T-cell (primary cell): ENCODE data around the gene PRR18. TPM values are rescaled to one million over a fixed set of nuclear protein-coding genes. Genes with fewer than 3 reads are reported as not detected.

Experiments
- ATAC-seq, 4 experiments: fragments of 200-7000 bp in 3 of 4; fragments of 150-1000 bp in 1 of 4; cut with Tn5 transposase; replicated peaks in 1 of 4; 1 replicate in 3 of 4; 2 replicates in 1 of 4; pipeline ENCODE4 v1.10.0; 2021; ENCODE audit warnings: moderate library complexity in 3 of 4, mild to moderate bottlenecking in 2 of 4, moderate number of reproducible peaks in 1 of 4
- CTCF ChIA-PET, 2 donors: fragments of 300-600 bp; sonication (Branson Sonifier 250); formaldehyde crosslinking; loops; one replicate each; lab custom pipeline; 2022; ENCODE audit warnings: antibody characterized with exemption in 2 of 2; lab: Charles Lee
- POLR2A ChIA-PET, 2 donors: fragments of 300-600 bp; sonication (Branson Sonifier 250); formaldehyde crosslinking; loops; one replicate each; lab custom pipeline; 2022; ENCODE audit warnings: antibody characterized with exemption in 2 of 2; lab: Charles Lee
- DNase-seq, 35 experiments: peaks; one replicate each; pipeline versions ENCODE4 v3.0.0 to v3.0.0-alpha.2; 2013 to 2023
- H3K27ac ChIP-seq: one replicate; pipeline ENCODE4 v1.5.1; 2013; ENCODE audit warnings: low read length
- H3K27me3 ChIP-seq, 2 experiments: replicated peaks in 1 of 2; 1 replicate in 1 of 2; 2 replicates in 1 of 2; pipeline versions ENCODE4 v1.6.1 to v1.7.0; 2013; ENCODE audit warnings: low read length in 1 of 2, mixed read lengths in 1 of 2; ENCODE audit not compliant: control insufficient read depth in 2 of 2, insufficient read depth in 2 of 2; ENCODE audit errors: extremely low read depth in 1 of 2
- H3K36me3 ChIP-seq, 2 donors: 1 replicate in 1 of 2; 2 replicates in 1 of 2; pipeline versions ENCODE4 v1.6.1 to v1.7.0; 2013; ENCODE audit warnings: low read length in 1 of 2; ENCODE audit not compliant: control insufficient read depth in 2 of 2, insufficient read depth in 1 of 2; ENCODE audit errors: extremely low read depth in 1 of 2
- H3K4me1 ChIP-seq, 2 experiments: 1 replicate in 1 of 2; 2 replicates in 1 of 2; pipeline versions ENCODE4 v1.6.1 to v1.7.0; 2013; ENCODE audit warnings: low read length in 2 of 2, mixed read lengths in 1 of 2; ENCODE audit not compliant: insufficient read depth in 2 of 2, control insufficient read depth in 1 of 2; ENCODE audit errors: extremely low read depth in 1 of 2
- H3K4me3 ChIP-seq, 2 donors: 1 replicate in 1 of 2; 2 replicates in 1 of 2; pipeline versions ENCODE4 v1.5.1 to v1.7.0; 2013; ENCODE audit warnings: mild to moderate bottlenecking in 2 of 2, low read length in 1 of 2, moderate library complexity in 1 of 2; ENCODE audit not compliant: control insufficient read depth in 1 of 2; ENCODE audit errors: extremely low read depth in 1 of 2
- H3K9me3 ChIP-seq: 2 replicates; pipeline ENCODE4 v1.7.0; 2013
- H3K27ac Mint-ChIP-seq, 2 donors: one replicate each; pipeline ENCODE4 v1.8.0; 2020 to 2021; ENCODE audit warnings: mild to moderate bottlenecking in 2 of 2, mixed read lengths in 2 of 2
- H3K27me3 Mint-ChIP-seq, 2 donors: one replicate each; pipeline ENCODE4 v1.8.0; 2021 to 2022; ENCODE audit warnings: mixed read lengths in 2 of 2
- H3K36me3 Mint-ChIP-seq: one replicate; pipeline ENCODE4 v1.8.0; 2021; ENCODE audit warnings: mixed read lengths
- H3K4me1 Mint-ChIP-seq, 3 donors: one replicate each; pipeline ENCODE4 v1.8.0; 2020 to 2022; ENCODE audit warnings: mixed read lengths in 3 of 3, mild to moderate bottlenecking in 1 of 3
- H3K4me3 Mint-ChIP-seq, 3 donors: one replicate each; pipeline ENCODE4 v1.8.0; 2020 to 2022; ENCODE audit warnings: mild to moderate bottlenecking in 3 of 3, mixed read lengths in 3 of 3, moderate library complexity in 3 of 3
- H3K9me3 Mint-ChIP-seq, 3 donors: one replicate each; pipeline ENCODE4 v1.8.0; 2020 to 2022; ENCODE audit warnings: mixed read lengths in 3 of 3
- WGBS: methylation state at CpG from one replicate; pipeline ENCODE4 v1.1.5; 2013; ENCODE audit warnings: missing lambda C conversion rate; ENCODE audit not compliant: insufficient coverage; 5-methylcytosine and 5-hydroxymethylcytosine counted together
- total RNA-seq, 35 experiments: library from RNA in 6 of 35; stranded (reverse) in 6 of 35; fragments of 120-200 nt in 1 of 35; gene quantifications; one replicate each; pipeline versions ENCODE4 v1.2.1 to v1.2.4 and lab custom pipeline; 2013 to 2026

PRR18 gene
- total RNA-seq, 5 donors from 2014 or later (not counting 1 experiment from before 2014, with no cell fraction given) = not detected

GRCh38 chr6:166344240-166344639, 36.0 kb upstream of the PRR18 start:
- no peak for ATAC-seq
- no peak overlapping the region for H3K27ac Mint-ChIP-seq
- Histone ChIP-seq H3K4me1 (peaks cover 11 to 26% of the 10 kb centered on the region in 2 experiments), H3K36me3 (no peaks in the 10 kb centered on the region), H3K27ac (no peak overlapping the region), H3K27me3 (no peaks in the 10 kb centered on the region), H3K9me3 (no peaks in the 10 kb centered on the region), H3K4me3 (no peak overlapping the region)
- no peak for DNase-seq
- CTCF ChIA-PET = no interaction called here
- H3K4me3 Mint-ChIP-seq = peak overlapping the region in 1 of 3 donors; percentile 47
- H3K27me3 Mint-ChIP-seq = no peaks in the 10 kb centered on the region
- POLR2A ChIA-PET = no interaction called here
- H3K36me3 Mint-ChIP-seq = no peaks in the 10 kb centered on the region
- H3K9me3 Mint-ChIP-seq = peaks cover 0 to 2% (median 0%) of the 10 kb centered on the region in 3 donors
- 91% methylated on average over 6 of the region's 8 CpGs for WGBS
- peaks cover 9 to 15% (median 13%) of the 10 kb centered on the region in 3 donors for H3K4me1 Mint-ChIP-seq

DNA sequence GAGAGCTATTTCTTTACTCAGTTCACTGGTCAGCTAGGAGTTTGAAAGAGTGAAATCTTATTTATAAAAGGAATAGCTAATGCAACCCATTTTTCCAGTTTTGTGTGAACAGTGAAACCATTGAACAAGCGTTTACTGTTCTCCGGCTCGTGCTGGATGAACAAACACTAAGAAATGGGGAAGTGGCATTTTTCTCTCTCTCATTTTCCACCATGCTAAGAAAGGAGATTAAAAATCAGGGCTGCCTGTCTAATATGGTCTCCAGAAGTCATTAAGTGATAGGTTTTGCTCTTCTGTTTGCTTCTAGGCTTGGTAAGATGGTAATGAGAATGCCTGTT, 34.9 kb upstream of the PRR18 start:
- no peak for DNase-seq
- peak overlapping the region; percentile 85 for H3K27ac ChIP-seq
- Mint-ChIP-seq H3K27ac (peak overlapping the region; percentile 29 to 60), H3K36me3 (peaks cover 4% of the 10 kb centered on the region), H3K27me3 (no peaks in the 10 kb centered on the region), H3K4me1 (peaks cover 9 to 15% (median 13%) of the 10 kb centered on the region in 3 donors), H3K9me3 (no peaks in the 10 kb centered on the region), H3K4me3 (peak overlapping the region; percentile 85 to 94 (median 87))
- no peak for ATAC-seq
- H3K4me3 ChIP-seq = peak overlapping the region; percentile 62 to 98
- peaks cover 16 to 36% of the 10 kb centered on the region in 2 experiments for H3K4me1 ChIP-seq
- ChIA-PET CTCF (interaction anchor here in 1 of 2 donors (1.4 kb wide), 1 partner anchor 67 kb away, joined by 4 read pairs; no protein-coding TSS in a partner anchor), POLR2A (interaction anchor here in 1 of 2 donors (0.7 kb wide), 1 partner anchor 38 kb away, joined by 4 read pairs; no protein-coding TSS in a partner anchor)
- H3K36me3 ChIP-seq = no peaks in the 10 kb centered on the region
- WGBS = no CpG with 5 or more reads among the region's 3 CpGs
- H3K27me3 ChIP-seq = no peaks in the 10 kb centered on the region
- H3K9me3 ChIP-seq = no peaks in the 10 kb centered on the region

DNA sequence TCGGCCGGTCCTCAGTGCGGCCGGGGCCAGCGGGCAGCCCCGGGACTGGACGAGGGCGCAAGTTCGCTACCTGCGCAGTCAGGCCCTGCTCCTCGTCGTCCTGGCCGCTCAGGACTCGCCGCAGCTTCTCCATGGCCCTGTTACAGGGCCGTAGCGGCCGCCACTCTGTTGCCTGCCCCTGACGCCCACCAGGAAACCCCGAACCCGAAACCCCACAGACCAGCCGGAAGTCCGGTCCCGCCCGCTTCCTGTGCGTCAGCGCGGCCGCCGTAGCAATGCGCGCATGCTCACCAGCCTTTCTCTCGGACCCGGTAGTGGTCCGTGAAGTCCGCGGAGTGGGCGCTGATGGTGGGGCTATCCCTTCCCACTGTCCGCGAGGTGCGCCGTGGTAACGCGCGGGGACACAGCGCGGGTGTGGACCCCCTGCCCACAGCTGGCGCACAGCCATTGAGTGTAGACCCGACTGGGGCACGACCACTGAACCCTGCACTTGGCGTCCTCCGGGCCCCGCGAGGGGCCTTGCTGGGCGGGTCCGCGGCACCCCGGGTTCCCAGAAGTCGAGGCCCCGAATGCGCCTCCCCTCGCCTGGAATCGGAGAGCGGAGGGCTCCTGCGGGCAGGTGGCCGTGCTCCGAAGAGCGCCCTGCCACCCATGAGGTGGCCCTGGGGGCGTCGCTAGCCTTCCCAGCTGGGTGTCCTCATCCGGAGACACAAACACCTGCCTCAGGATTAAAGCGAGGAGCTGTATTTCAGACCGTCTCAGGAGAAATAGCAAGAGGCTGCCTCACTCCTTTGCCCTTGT, 34.4 kb upstream of the PRR18 start, which contains the start of gene SFT2D1:
TSS of gene SFT2D1 (minus strand) at position 197 of the 801 bp plus-strand sequence. CDS start at position 133, 64 bp downstream.
- Histone ChIP-seq H3K27ac (peak within 1 kb of the TSS; percentile 85), H3K9me3 (no peaks in the 10 kb centered on the region), H3K4me1 (peaks cover 16 to 36% of the 10 kb centered on the region in 2 experiments), H3K36me3 (peaks cover 0 to 4% of the 10 kb centered on the region in 2 donors), H3K27me3 (no peaks in the 10 kb centered on the region), H3K4me3 (peak within 1 kb of the TSS; percentile 62 to 98)
- Mint-ChIP-seq H3K36me3 (peaks cover 9% of the 10 kb centered on the region), H3K9me3 (no peaks in the 10 kb centered on the region), H3K4me3 (peak within 1 kb of the TSS; percentile 85 to 94 (median 87)), H3K27ac (peak within 1 kb of the TSS; percentile 91 to 93), H3K4me1 (peaks cover 9 to 17% (median 13%) of the 10 kb centered on the region in 3 donors), H3K27me3 (no peaks in the 10 kb centered on the region)
- ATAC-seq (peak; percentile 59 to 73 (median 70)), DNase-seq (peak; percentile 20 to 76 (median 56))
- under 1% methylated on average over 72 of the region's 73 CpGs for WGBS
- ChIA-PET CTCF (interaction anchor here in 1 of 2 donors (1.0 to 1.4 kb wide), 2 partner anchors 39 to 67 kb away, joined by 4 to 6 read pairs; no protein-coding TSS in a partner anchor), POLR2A (interaction anchor here in 1 of 2 donors (0.7 kb wide), 1 partner anchor 39 kb away, joined by 4 read pairs; no protein-coding TSS in a partner anchor)

GRCh38 chr6:166341977-166342348, 33.8 kb upstream of the PRR18 start:
- peak overlapping the region; percentile 85 to 94 (median 87) for H3K4me3 Mint-ChIP-seq
- Histone ChIP-seq H3K27ac (peak overlapping the region; percentile 85), H3K36me3 (peaks cover 0 to 10% of the 10 kb centered on the region in 2 donors), H3K27me3 (no peaks in the 10 kb centered on the region), H3K4me3 (peak overlapping the region; percentile 62 to 98), H3K4me1 (peaks cover 16 to 40% of the 10 kb centered on the region in 2 experiments), H3K9me3 (no peaks in the 10 kb centered on the region)
- H3K27me3 Mint-ChIP-seq = no peaks in the 10 kb centered on the region
- WGBS = 0% methylated on average over 13 of the region's 16 CpGs
- no peaks in the 10 kb centered on the region for H3K9me3 Mint-ChIP-seq
- CTCF ChIA-PET = interaction anchor here in 1 of 2 donors (1.0 to 1.4 kb wide), 2 partner anchors 39 to 66 kb away, joined by 4 to 6 read pairs; no protein-coding TSS in a partner anchor
- H3K4me1 Mint-ChIP-seq = peaks cover 9 to 22% (median 13%) of the 10 kb centered on the region in 3 donors
- H3K27ac Mint-ChIP-seq = peak overlapping the region; percentile 91 to 93
- DNase-seq (peak in 4 of 35 experiments; percentile 2 to 38 (median 16)), ATAC-seq (peak; percentile 28 to 58 (median 44))
- peaks cover 13% of the 10 kb centered on the region for H3K36me3 Mint-ChIP-seq
- POLR2A ChIA-PET = no interaction called here

GRCh38 chr6:166341464-166341863, 33.3 kb upstream of the PRR18 start:
- peaks cover 13% of the 10 kb centered on the region for H3K36me3 Mint-ChIP-seq
- peak overlapping the region; percentile 85 to 94 (median 87) for H3K4me3 Mint-ChIP-seq
- no peaks in the 10 kb centered on the region for H3K9me3 ChIP-seq
- peak in 8 of 35 experiments; percentile 5 to 55 (median 20) for DNase-seq
- peaks cover 16 to 45% of the 10 kb centered on the region in 2 experiments for H3K4me1 ChIP-seq
- ChIA-PET CTCF (interaction anchor here in 1 of 2 donors (1.0 kb wide), 1 partner anchor 40 kb away, joined by 6 read pairs; no protein-coding TSS in a partner anchor), POLR2A (no interaction called here)
- H3K27me3 ChIP-seq = no peaks in the 10 kb centered on the region
- peak overlapping the region; percentile 85 for H3K27ac ChIP-seq
- 2% methylated on average over 7 of the region's 7 CpGs for whole genome bisulfite sequencing
- H3K9me3 Mint-ChIP-seq = no peaks in the 10 kb centered on the region
- peaks cover 0 to 15% of the 10 kb centered on the region in 2 donors for H3K36me3 ChIP-seq
- peaks cover 14 to 22% (median 17%) of the 10 kb centered on the region in 3 donors for H3K4me1 Mint-ChIP-seq
- peak; percentile 48 to 69 (median 52) for ATAC-seq
- H3K27ac Mint-ChIP-seq = peak overlapping the region; percentile 91 to 93
- H3K4me3 ChIP-seq = peak overlapping the region; percentile 62 to 98
- H3K27me3 Mint-ChIP-seq = no peaks in the 10 kb centered on the region

GRCh38 chr6:166338854-166339253, 30.7 kb upstream of the PRR18 start:
- Mint-ChIP-seq H3K36me3 (peaks cover 30% of the 10 kb centered on the region), H3K9me3 (no peaks in the 10 kb centered on the region), H3K4me1 (peaks cover 39 to 43% (median 40%) of the 10 kb centered on the region in 3 donors), H3K27ac (no peak overlapping the region), H3K4me3 (no peak overlapping the region), H3K27me3 (no peaks in the 10 kb centered on the region)
- ChIA-PET CTCF (no interaction called here), POLR2A (no interaction called here)
- ATAC-seq = no peak
- DNase-seq = no peak
- Histone ChIP-seq H3K36me3 (peaks cover 8 to 21% of the 10 kb centered on the region in 2 donors), H3K4me3 (no peak overlapping the region), H3K27ac (no peak overlapping the region), H3K4me1 (peaks cover 23 to 65% of the 10 kb centered on the region in 2 experiments), H3K9me3 (no peaks in the 10 kb centered on the region), H3K27me3 (no peaks in the 10 kb centered on the region)
- 98% methylated on average over 9 of the region's 9 CpGs for WGBS
